PC-9 (cell line): ENCODE data around the gene RGS7.

Experiments used
- CTCF ChIP-seq: fragments of 200-600 bp; sonication (generic); conservative IDR thresholded peaks from 2 replicates; pipeline ENCODE4 v1.6.1; 2017; ENCODE audit warnings: mixed run types, antibody characterized with exemption, mild to moderate bottlenecking, moderate library complexity
- EZH2 ChIP-seq: fragments of 200-600 bp; sonication (generic); IDR thresholded peaks from 2 replicates; pipeline ENCODE4 v1.8.0; 2017; ENCODE audit warnings: antibody characterized with exemption, low read depth

DNA sequence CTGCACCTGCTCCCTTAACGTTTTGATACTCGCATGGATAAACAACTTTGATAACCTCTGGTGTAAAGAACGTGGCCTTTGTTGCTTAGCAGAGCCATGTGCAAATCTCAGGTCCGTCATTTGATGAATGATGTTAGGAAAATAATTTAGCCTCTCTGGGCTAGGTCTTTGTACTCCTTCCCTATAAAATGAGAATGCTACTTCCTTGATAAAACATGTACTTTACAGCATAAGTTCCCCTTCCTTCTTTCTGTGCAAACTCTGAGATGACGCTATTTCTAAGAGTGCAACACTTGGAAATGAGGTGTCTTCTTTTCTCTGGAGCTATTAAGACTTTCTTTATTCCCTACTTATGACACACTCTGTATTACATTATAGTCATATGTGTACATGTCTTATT is 243.4 kb downstream of the RGS7 start:
- TF ChIP-seq CTCF (no peak), EZH2 (no peak)
